ENCODE data around the gene TMEFF2. TPM values are rescaled to one million over a fixed set of nuclear protein-coding genes. Genes with fewer than 3 reads are reported as not detected.

Gene TMEFF2
- total RNA-seq, 2 donors from 2014 or later = 0.24 to 0.37 TPM

- Histone ChIP-seq H3K27me3 (no peaks in the 10 kb centered on the region), H3K4me1 (no peaks in the 10 kb centered on the region), H3K36me3 (no peaks in the 10 kb centered on the region), H3K27ac (no peak overlapping the region), H3K9ac (ENCODE audit: low read depth in 2 of 2, low read length in 2 of 2) (no peak overlapping the region), H3K4me3 (no peak overlapping the region), H3K9me3 (no peaks in the 10 kb centered on the region)
- intact Hi-C loops (cut with DNase I) = no loop called here
- DNase-seq = no peak
- TF ChIP-seq CTCF (IDR thresholded peaks at IDR 0.05) = no peak
These were observed 280.9 kb downstream of the TMEFF2 start for GRCh38 chr2:191913796-191914195.

DNA sequence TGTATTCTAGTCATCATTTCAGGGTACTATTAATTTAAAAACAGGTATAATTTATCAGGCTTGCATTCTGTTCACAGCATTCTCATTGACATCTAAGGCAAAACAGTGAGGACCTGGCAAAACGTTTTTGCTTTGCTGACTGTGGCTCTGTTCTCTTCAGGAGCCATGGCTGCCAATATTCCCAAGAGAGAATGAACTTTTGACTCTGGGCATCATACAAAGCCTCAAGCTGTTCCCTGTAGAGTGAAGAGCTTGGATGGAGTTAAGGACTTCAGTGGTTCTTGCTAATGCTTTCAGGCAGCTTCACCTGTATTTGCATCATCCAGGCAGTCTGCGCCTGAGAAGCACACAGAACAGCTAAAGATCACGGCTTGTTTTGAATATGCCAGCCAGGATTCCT is 282.0 kb downstream of the TMEFF2 start:
- Histone ChIP-seq H3K27me3 (no peaks in the 10 kb centered on the region), H3K27ac (no peak overlapping the region), H3K9me3 (no peaks in the 10 kb centered on the region), H3K9ac (ENCODE audit: low read depth in 2 of 2, low read length in 2 of 2) (no peak overlapping the region), H3K4me1 (no peaks in the 10 kb centered on the region), H3K36me3 (no peaks in the 10 kb centered on the region), H3K4me3 (no peak overlapping the region)
- intact Hi-C loops (cut with DNase I) = no loop called here
- no peak for DNase-seq
- no peak for TF ChIP-seq CTCF (IDR thresholded peaks at IDR 0.05)

DNA sequence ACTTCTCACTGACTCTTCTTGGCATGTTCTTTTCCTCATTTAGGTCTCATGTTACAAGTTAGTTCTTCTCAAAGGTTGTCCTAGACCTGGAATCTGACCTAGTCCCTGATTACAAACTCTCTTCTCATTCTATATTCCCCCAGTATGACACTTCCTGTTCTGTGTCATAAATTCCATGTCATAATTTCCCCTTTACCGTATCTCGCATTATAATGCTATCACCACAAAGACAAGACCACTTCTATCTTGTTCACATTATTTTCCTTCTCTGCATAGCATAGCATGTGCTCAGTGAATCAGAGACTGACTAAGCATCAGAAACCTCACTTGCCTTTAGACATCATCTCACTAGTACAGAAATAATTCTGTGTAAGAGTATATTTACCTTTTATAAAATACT is 284.2 kb downstream of the TMEFF2 start:
- DNase-seq = no peak
- no peaks in the 10 kb centered on the region for H3K9me3 ChIP-seq
- no peaks in the 10 kb centered on the region for H3K27me3 ChIP-seq
- no peaks in the 10 kb centered on the region for H3K4me1 ChIP-seq
- H3K9ac ChIP-seq (ENCODE audit: low read depth in 2 of 2, low read length in 2 of 2) = no peak overlapping the region
- H3K4me3 ChIP-seq = no peak overlapping the region
- no peaks in the 10 kb centered on the region for H3K36me3 ChIP-seq
- no peak for TF ChIP-seq CTCF (IDR thresholded peaks at IDR 0.05)
- no peak overlapping the region for H3K27ac ChIP-seq
- intact Hi-C loops (cut with DNase I) = no loop called here

DNA sequence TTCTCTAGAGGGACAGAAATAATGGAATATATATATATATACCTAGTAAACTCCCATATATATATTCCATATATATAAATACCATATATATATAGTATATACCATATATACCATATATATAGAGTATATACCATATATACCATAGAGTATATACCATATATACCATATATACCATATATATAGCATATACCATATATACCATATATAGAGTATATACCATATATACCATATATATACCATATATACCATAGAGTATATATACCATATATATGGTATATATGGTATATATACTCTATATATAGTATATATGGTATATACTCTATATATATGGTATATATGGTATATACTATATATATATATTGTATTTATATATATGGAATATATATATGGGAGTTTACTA is 285.9 kb downstream of the TMEFF2 start:
- no peak overlapping the region for H3K4me3 ChIP-seq
- no peak overlapping the region for H3K9ac ChIP-seq (ENCODE audit: low read depth in 2 of 2, low read length in 2 of 2)
- no peak for TF ChIP-seq CTCF (IDR thresholded peaks at IDR 0.05)
- intact Hi-C loops (cut with DNase I) = no loop called here
- no peaks in the 10 kb centered on the region for H3K9me3 ChIP-seq
- no peaks in the 10 kb centered on the region for H3K4me1 ChIP-seq
- no peaks in the 10 kb centered on the region for H3K36me3 ChIP-seq
- H3K27ac ChIP-seq = no peak overlapping the region
- no peaks in the 10 kb centered on the region for H3K27me3 ChIP-seq
- no peak for DNase-seq

- Histone ChIP-seq H3K9ac (ENCODE audit: low read depth in 2 of 2, low read length in 2 of 2) (no peak overlapping the region), H3K36me3 (no peaks in the 10 kb centered on the region), H3K27me3 (no peaks in the 10 kb centered on the region), H3K27ac (no peak overlapping the region), H3K4me3 (no peak overlapping the region), H3K4me1 (no peaks in the 10 kb centered on the region), H3K9me3 (no peaks in the 10 kb centered on the region)
- intact Hi-C loops (cut with DNase I) = no loop called here
- no peak for TF ChIP-seq CTCF (IDR thresholded peaks at IDR 0.05)
- DNase-seq = no peak
These were observed 287.2 kb downstream of the TMEFF2 start for GRCh38 chr2:191907545-191907944.

DNA sequence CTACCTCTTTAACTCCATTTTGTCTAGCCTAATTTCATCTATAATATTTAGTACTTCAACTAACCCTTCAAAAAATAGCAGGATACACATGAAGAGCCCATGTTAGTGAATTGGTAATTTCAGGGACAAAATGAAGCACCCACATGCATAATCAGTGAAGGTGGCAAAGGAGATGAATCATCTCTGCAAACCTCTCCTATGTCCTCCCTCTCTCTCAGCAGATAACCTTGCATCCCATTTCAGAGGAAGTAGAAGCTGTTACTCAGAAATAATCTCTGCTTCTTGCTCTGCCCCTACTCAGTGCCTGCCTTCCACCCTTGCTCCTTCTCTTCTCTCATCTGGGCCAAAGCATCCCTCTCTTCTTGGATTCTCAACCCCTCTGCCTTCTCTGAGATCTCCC is 287.6 kb downstream of the TMEFF2 start:
- Histone ChIP-seq H3K27ac (no peak overlapping the region), H3K9ac (ENCODE audit: low read depth in 2 of 2, low read length in 2 of 2) (no peak overlapping the region), H3K4me1 (no peaks in the 10 kb centered on the region), H3K27me3 (no peaks in the 10 kb centered on the region), H3K9me3 (no peaks in the 10 kb centered on the region), H3K4me3 (no peak overlapping the region), H3K36me3 (no peaks in the 10 kb centered on the region)
- intact Hi-C loops (cut with DNase I) = no loop called here
- no peak for TF ChIP-seq CTCF (IDR thresholded peaks at IDR 0.05)
- no peak for DNase-seq

Data from colonic mucosa (tissue), 4 donors.